ENCODE data around the gene KL.
A peak's percentile ranks its signal among the peaks of the same experiment; 100 is the strongest.

Gene KL

DNA sequence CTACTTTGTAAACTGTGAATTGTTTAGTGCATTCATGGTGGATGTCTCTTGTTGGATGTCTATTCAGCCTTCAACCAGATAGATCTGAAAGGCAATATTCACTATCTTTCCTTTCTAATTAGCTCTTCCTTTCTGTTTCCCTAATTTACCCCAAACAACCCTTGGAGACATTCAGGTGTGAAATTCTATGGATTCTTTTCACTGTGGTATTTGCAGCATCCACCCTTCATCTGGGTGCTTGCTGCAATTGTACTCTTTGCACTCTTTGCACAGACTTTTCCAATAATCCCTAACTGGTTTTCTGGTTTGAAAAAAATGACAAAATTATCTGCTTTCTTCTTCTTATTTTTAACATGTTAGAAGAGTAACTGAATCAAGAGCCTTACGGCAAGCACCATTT is 56.5 kb downstream of the KL start:
- Histone ChIP-seq H3K18ac (ENCODE audit: low read depth in 1 of 2, low read length in 2 of 2) (no peak overlapping the region), H4K8ac (ENCODE audit: low read length) (no peak overlapping the region), H3K4ac (ENCODE audit: low read depth in 1 of 2, low read length in 2 of 2) (no peak overlapping the region), H3K27me3 (ENCODE audit: control insufficient read depth in 1 of 2, insufficient read depth in 1 of 2, low read length in 2 of 2) (no peaks in the 10 kb centered on the region), H3K4me1 (ENCODE audit: control insufficient read depth, insufficient read depth, low read depth, low read length) (no peaks in the 10 kb centered on the region), H3K23ac (ENCODE audit: low read length in 2 of 2) (no peak overlapping the region), H4K91ac (ENCODE audit: low read length) (no peak overlapping the region), H2BK120ac (ENCODE audit: low read depth, low read length) (no peak overlapping the region), H3K4me2 (ENCODE audit: low read length, poor library complexity, severe bottlenecking) (no peak overlapping the region), H3K9me3 (ENCODE audit: control insufficient read depth, low read length) (no peaks in the 10 kb centered on the region), H2BK5ac (ENCODE audit: low read depth, low read length, poor library complexity, severe bottlenecking) (no peak overlapping the region), H2AFZ (ENCODE audit: low read depth, low read length) (no peak overlapping the region), H2BK12ac (ENCODE audit: low read length in 2 of 2) (no peak overlapping the region), H2AK5ac (ENCODE audit: low read length, severe bottlenecking) (no peak overlapping the region), H3K9ac (ENCODE audit: low read length) (no peak overlapping the region), H3K4me3 (ENCODE audit: insufficient read depth in 1 of 2, low read depth in 1 of 2, low read length in 2 of 2) (no peak overlapping the region), H2BK15ac (ENCODE audit: low read depth, poor library complexity, severe bottlenecking) (no peak overlapping the region), H3K36me3 (ENCODE audit: control insufficient read depth in 1 of 2, insufficient read depth in 2 of 2, low read depth in 1 of 2, low read length in 2 of 2) (no peaks in the 10 kb centered on the region), H3K79me1 (replicated peaks; ENCODE audit: low read length, poor library complexity, severe bottlenecking) (no peaks in the 10 kb centered on the region), H3K14ac (ENCODE audit: low read length in 2 of 2) (no peak overlapping the region), H3K27ac (ENCODE audit: low read length, poor library complexity, severe bottlenecking) (no peak overlapping the region)
- WGBS, result 96% methylated on average over 1 of the region's 1 CpG
- no peak for DNase-seq

- Histone ChIP-seq H4K8ac (ENCODE audit: low read length) (no peak overlapping the region), H2BK15ac (ENCODE audit: low read depth, poor library complexity, severe bottlenecking) (no peak overlapping the region), H3K9ac (ENCODE audit: low read length) (no peak overlapping the region), H3K27me3 (ENCODE audit: control insufficient read depth in 1 of 2, insufficient read depth in 1 of 2, low read length in 2 of 2) (no peaks in the 10 kb centered on the region), H2BK120ac (ENCODE audit: low read depth, low read length) (no peak overlapping the region), H3K79me1 (replicated peaks; ENCODE audit: low read length, poor library complexity, severe bottlenecking) (no peaks in the 10 kb centered on the region), H3K36me3 (ENCODE audit: control insufficient read depth in 1 of 2, insufficient read depth in 2 of 2, low read depth in 1 of 2, low read length in 2 of 2) (no peaks in the 10 kb centered on the region), H3K9me3 (ENCODE audit: control insufficient read depth, low read length) (no peaks in the 10 kb centered on the region), H3K4me1 (ENCODE audit: control insufficient read depth, insufficient read depth, low read depth, low read length) (no peaks in the 10 kb centered on the region), H2AFZ (ENCODE audit: low read depth, low read length) (no peak overlapping the region), H2AK5ac (ENCODE audit: low read length, severe bottlenecking) (no peak overlapping the region), H4K91ac (ENCODE audit: low read length) (no peak overlapping the region), H3K4me3 (ENCODE audit: insufficient read depth in 1 of 2, low read depth in 1 of 2, low read length in 2 of 2) (no peak overlapping the region), H3K4me2 (ENCODE audit: low read length, poor library complexity, severe bottlenecking) (no peak overlapping the region), H3K27ac (ENCODE audit: low read length, poor library complexity, severe bottlenecking) (no peak overlapping the region), H2BK5ac (ENCODE audit: low read depth, low read length, poor library complexity, severe bottlenecking) (no peak overlapping the region), H3K4ac (ENCODE audit: low read depth in 1 of 2, low read length in 2 of 2) (no peak overlapping the region), H3K23ac (ENCODE audit: low read length in 2 of 2) (no peak overlapping the region), H3K14ac (ENCODE audit: low read length in 2 of 2) (no peak overlapping the region), H3K18ac (ENCODE audit: low read depth in 1 of 2, low read length in 2 of 2) (no peak overlapping the region), H2BK12ac (ENCODE audit: low read length in 2 of 2) (no peak overlapping the region)
- DNase-seq, result no peak
- WGBS, result no CpG with 5 or more reads among the region's 3 CpGs
Measured at GRCh38 chr13:33073338-33073737, 57.1 kb downstream of the KL start.

DNA sequence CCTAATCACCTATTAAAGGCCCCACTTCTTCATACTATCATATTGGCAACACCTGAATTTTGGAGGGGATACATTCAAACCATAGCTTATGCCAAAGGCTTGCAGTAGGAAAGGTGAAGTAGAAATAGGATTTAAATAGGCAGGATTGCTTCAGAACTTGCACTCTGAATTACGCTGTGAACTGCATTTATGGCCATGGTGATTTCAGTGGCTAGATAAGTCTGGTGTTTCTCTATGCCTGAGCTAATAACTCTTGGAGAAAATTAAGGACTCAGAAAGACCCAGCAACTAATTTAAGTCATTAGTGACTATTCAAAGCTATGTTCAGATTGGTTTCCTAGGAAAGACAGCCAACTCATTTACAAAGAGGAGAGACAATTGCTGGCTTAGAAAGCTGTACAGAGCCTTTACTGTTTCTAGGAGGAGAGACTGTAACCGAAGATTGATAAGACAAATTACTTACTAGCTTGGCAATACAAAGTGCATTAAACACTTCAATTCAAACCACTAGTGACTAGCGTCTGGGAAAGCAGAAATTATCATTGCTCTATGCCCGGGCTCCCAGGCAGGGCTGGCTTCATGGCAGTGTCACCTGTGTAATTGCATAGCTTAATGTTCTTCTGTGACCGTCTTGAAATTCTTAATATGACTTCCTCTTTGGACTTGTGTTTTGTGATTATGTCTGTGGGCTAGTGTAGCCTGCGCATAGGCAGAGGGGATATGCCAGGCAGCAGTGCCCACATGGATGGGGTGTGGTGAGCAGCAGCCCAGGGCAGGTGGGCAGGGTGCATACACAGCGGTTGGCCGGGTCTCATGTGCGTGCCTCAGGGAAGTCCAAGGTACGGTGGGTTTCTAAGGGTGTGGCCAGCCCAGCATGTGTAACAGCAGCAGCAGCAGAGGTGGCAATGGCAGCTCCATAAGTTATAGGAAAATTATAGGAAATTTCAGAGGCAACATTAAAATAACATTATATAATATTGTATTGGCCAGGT is 60.1 kb downstream of the KL start:
- WGBS, result 83% methylated on average over 8 of the region's 10 CpGs

DNA sequence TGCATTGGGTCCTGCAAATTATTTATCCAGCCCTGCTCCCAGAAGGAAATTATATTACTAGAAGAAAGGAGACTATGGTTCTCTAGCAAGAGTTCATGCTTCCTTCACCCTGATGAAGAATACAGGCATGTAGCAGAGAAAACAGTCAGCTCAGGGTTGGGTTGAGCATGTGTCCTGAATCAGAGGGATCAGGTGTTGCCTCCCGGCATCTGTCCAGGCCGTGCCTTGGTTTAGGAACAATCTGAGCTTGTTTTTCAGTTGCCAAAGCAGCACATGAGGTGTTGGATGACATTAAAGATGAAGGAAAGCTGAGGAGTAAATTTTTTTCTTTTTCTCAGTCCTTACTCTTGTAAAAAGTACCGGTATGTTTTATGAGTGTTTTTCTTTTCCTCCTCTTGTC is 62.0 kb downstream of the KL start:
- no peak overlapping the region for H2BK5ac ChIP-seq (ENCODE audit: low read depth, low read length, poor library complexity, severe bottlenecking)
- H3K4me2 ChIP-seq (ENCODE audit: low read length, poor library complexity, severe bottlenecking), result no peak overlapping the region
- H3K23ac ChIP-seq (ENCODE audit: low read length in 2 of 2), result no peak overlapping the region
- H3K27me3 ChIP-seq (ENCODE audit: control insufficient read depth in 1 of 2, insufficient read depth in 1 of 2, low read length in 2 of 2), result no peaks in the 10 kb centered on the region
- no peak overlapping the region for H2AK5ac ChIP-seq (ENCODE audit: low read length, severe bottlenecking)
- peaks cover 2% of the 10 kb centered on the region for H3K4me1 ChIP-seq (ENCODE audit: control insufficient read depth, insufficient read depth, low read depth, low read length)
- H3K4me3 ChIP-seq (ENCODE audit: insufficient read depth in 1 of 2, low read depth in 1 of 2, low read length in 2 of 2), result no peak overlapping the region
- no peak overlapping the region for H3K18ac ChIP-seq (ENCODE audit: low read depth in 1 of 2, low read length in 2 of 2)
- no peak overlapping the region for H3K27ac ChIP-seq (ENCODE audit: low read length, poor library complexity, severe bottlenecking)
- 88% methylated on average over 2 of the region's 3 CpGs for WGBS
- no peak overlapping the region for H4K8ac ChIP-seq (ENCODE audit: low read length)
- no peak overlapping the region for H3K4ac ChIP-seq (ENCODE audit: low read depth in 1 of 2, low read length in 2 of 2)
- no peak overlapping the region for H4K91ac ChIP-seq (ENCODE audit: low read length)
- H3K9me3 ChIP-seq (ENCODE audit: control insufficient read depth, low read length), result no peaks in the 10 kb centered on the region
- no peak overlapping the region for H3K14ac ChIP-seq (ENCODE audit: low read length in 2 of 2)
- H2AFZ ChIP-seq (ENCODE audit: low read depth, low read length), result no peak overlapping the region
- no peak overlapping the region for H2BK12ac ChIP-seq (ENCODE audit: low read length in 2 of 2)
- no peaks in the 10 kb centered on the region for H3K79me1 ChIP-seq (replicated peaks; ENCODE audit: low read length, poor library complexity, severe bottlenecking)
- no peak for DNase-seq
- no peak overlapping the region for H3K9ac ChIP-seq (ENCODE audit: low read length)
- no peaks in the 10 kb centered on the region for H3K36me3 ChIP-seq (ENCODE audit: control insufficient read depth in 1 of 2, insufficient read depth in 2 of 2, low read depth in 1 of 2, low read length in 2 of 2)
- H2BK120ac ChIP-seq (ENCODE audit: low read depth, low read length), result no peak overlapping the region
- H2BK15ac ChIP-seq (ENCODE audit: low read depth, poor library complexity, severe bottlenecking), result no peak overlapping the region

More for the DNA sequence above, 60.1 kb downstream of the KL start:
- no peaks in the 10 kb centered on the region for H3K4me1 ChIP-seq (ENCODE audit: control insufficient read depth, insufficient read depth, low read depth, low read length)
- H3K27me3 ChIP-seq (ENCODE audit: control insufficient read depth in 1 of 2, insufficient read depth in 1 of 2, low read length in 2 of 2), result no peaks in the 10 kb centered on the region
- H3K4me2 ChIP-seq (ENCODE audit: low read length, poor library complexity, severe bottlenecking), result no peak overlapping the region
- H3K27ac ChIP-seq (ENCODE audit: low read length, poor library complexity, severe bottlenecking), result no peak overlapping the region
- no peaks in the 10 kb centered on the region for H3K9me3 ChIP-seq (ENCODE audit: control insufficient read depth, low read length)
- no peak overlapping the region for H2AK5ac ChIP-seq (ENCODE audit: low read length, severe bottlenecking)
- no peak overlapping the region for H3K9ac ChIP-seq (ENCODE audit: low read length)
- H3K4me3 ChIP-seq (ENCODE audit: insufficient read depth in 1 of 2, low read depth in 1 of 2, low read length in 2 of 2), result no peak overlapping the region
- no peak overlapping the region for H4K91ac ChIP-seq (ENCODE audit: low read length)
- H3K23ac ChIP-seq (ENCODE audit: low read length in 2 of 2), result no peak overlapping the region
- DNase-seq, result no peak
- no peaks in the 10 kb centered on the region for H3K79me1 ChIP-seq (replicated peaks; ENCODE audit: low read length, poor library complexity, severe bottlenecking)
- no peak overlapping the region for H2AFZ ChIP-seq (ENCODE audit: low read depth, low read length)
- H3K36me3 ChIP-seq (ENCODE audit: control insufficient read depth in 1 of 2, insufficient read depth in 2 of 2, low read depth in 1 of 2, low read length in 2 of 2), result no peaks in the 10 kb centered on the region
- H2BK15ac ChIP-seq (ENCODE audit: low read depth, poor library complexity, severe bottlenecking), result no peak overlapping the region
- no peak overlapping the region for H2BK120ac ChIP-seq (ENCODE audit: low read depth, low read length)
- H3K18ac ChIP-seq (ENCODE audit: low read depth in 1 of 2, low read length in 2 of 2), result no peak overlapping the region
- H3K4ac ChIP-seq (ENCODE audit: low read depth in 1 of 2, low read length in 2 of 2), result no peak overlapping the region
- H3K14ac ChIP-seq (ENCODE audit: low read length in 2 of 2), result peak overlapping the region in 1 of 2 experiments; percentile 13
- H2BK5ac ChIP-seq (ENCODE audit: low read depth, low read length, poor library complexity, severe bottlenecking), result no peak overlapping the region
- H4K8ac ChIP-seq (ENCODE audit: low read length), result no peak overlapping the region
- H2BK12ac ChIP-seq (ENCODE audit: low read length in 2 of 2), result no peak overlapping the region
